HG03066 (cell line): ENCODE measurements around the gene SERTAD1.
"Not testable (repeated sequence)": the region's sequence is repeated elsewhere in the genome, so short reads cannot be mapped to it uniquely, and the experiment has no call there.

Experiments used
- ATAC-seq: cut with Tn5 transposase; IDR thresholded peaks from one replicate; pipeline ENCODE4 v1.9.1; 2021; ENCODE audit warnings: low read depth; ENCODE audit not compliant: unreplicated experiment

The SERTAD1 gene

GRCh38 chr19:40453151-40453735 lies 27.5 kb upstream of the SERTAD1 start:
- no peak for ATAC-seq

- no peak for ATAC-seq
Observed at GRCh38 chr19:40452016-40452415, 26.2 kb upstream of the SERTAD1 start.

DNA sequence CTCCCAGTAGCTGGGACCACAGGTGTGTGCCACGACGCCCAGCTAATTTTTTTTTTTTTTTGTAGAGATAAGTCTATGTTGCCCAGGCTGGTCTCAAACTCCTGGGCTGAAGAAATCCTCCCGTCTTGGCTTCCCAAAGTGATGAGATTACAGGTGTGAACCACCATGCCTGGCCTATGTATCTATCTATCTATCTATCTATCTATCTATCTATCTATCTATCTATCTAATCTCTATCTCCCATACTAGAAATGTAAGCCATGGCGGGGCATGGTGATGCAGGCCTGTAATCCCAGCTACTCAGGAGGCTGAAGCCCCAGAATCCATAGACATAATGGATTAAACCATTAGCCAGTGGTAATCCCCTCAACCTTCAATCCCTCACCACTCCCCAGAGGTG lies 24.9 kb upstream of the SERTAD1 start:
- no peak for ATAC-seq

DNA sequence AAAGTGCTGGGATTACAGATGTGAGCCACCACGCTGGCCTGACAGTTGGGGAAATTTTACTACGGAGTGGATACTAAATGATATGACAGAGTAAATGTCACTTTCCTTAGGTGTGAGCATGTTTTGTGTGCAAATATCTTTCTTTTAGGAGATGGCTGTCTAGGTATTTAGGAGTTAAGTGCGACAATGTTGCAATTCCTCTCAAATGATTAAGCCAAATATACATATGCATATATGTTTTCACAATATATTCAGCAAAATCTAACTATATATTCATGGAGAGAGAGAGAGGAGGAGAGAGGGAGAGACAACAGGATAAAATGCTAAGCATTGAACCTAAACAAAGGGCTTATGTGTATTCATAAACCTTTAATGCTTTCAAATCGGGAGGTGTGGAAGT lies 23.7 kb upstream of the SERTAD1 start:
- no peak for ATAC-seq

DNA sequence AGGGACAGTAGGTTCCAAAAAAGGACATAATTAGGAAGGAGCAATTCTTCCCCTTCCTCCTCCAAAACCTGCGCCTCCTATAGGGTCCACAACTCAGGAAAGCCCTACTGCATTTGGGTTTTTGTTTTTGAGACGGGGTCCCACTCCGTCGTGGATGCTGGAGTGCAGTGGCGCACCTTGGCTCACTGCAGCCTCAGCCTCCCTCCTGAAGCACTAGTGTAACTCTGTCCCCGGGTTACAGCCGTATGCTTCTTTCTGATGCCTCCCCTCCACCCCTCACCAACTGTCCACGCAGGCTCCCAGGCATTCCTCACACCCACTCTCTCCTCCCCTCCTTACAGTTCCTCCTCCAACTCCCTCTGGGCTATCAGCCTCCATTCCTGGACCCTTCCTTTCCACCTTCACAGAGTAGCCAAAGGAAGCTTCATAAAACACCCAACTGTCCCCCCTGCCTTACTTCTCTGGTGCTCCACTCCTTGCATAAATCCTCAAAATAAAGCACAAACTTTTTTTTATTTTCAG lies 20.5 kb upstream of the SERTAD1 start:
- no peak for ATAC-seq

GRCh38 chr19:40445780-40446262 lies 20.0 kb upstream of the SERTAD1 start:
- no peak for ATAC-seq

- no peak for ATAC-seq
Observed at GRCh38 chr19:40444825-40445312, 19.1 kb upstream of the SERTAD1 start.

- peak; percentile 55 for ATAC-seq
Observed at GRCh38 chr19:40444000-40444824, 18.4 kb upstream of the SERTAD1 start, which contains the start of gene SERTAD3. TSS of gene SERTAD3 (minus strand) at chr19:40444335. CDS start at chr19:40442080, 2,255 bp downstream.

DNA sequence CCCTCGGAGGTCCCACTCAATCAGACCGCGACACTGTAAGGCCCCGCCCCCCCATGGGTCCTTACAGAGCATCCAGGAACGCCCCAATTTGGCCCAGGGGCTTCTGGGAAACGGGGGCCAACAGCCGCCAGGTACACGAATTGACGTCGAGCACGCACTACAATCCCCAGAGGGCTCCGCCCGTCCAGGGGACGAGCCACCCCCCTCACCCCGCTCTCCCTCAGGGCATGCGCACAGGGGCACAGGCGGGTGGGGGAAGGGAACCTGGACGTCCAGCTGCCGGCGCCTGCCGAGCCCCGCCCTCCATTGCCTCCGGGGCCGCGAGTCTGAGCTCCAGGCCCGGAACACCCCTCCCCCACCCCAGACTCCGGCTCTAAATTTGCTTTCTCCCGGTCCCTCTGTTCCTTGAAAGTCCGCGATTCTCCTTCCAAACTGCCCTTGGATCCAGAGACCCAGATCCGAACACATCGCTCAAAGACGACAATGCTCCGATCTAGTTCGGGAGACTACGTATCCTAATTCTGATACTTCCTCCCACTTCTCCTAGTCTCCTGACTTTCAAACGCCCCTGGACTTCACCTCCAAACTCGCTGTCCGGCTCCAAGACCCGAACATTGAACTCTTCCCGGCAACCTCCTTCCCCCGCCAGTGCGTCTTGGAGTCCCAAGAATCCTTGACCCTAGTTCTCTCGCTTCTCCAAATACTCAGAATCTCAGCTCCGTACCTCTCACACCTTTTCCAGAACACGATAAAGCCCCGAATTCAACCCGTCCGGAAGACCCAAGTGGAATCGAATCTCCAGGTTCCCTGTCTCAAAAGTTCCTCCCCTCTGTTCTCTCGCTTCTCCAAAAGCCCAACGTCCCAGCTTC lies 17.6 kb upstream of the SERTAD1 start:
- peak; percentile 66 for ATAC-seq

GRCh38 chr19:40442328-40443130 lies 16.7 kb upstream of the SERTAD1 start:
- ATAC-seq: no peak

GRCh38 chr19:40441719-40442253 lies 16.0 kb upstream of the SERTAD1 start:
- no peak for ATAC-seq

GRCh38 chr19:40438284-40438683 lies 12.5 kb upstream of the SERTAD1 start:
- ATAC-seq: no peak

GRCh38 chr19:40433391-40434216 lies 7.8 kb upstream of the SERTAD1 start:
- no peak for ATAC-seq

- ATAC-seq: not testable (repeated sequence)
Observed at GRCh38 chr19:40432760-40433159, 7.0 kb upstream of the SERTAD1 start.

GRCh38 chr19:40431698-40432097 lies 5.9 kb upstream of the SERTAD1 start:
- no peak for ATAC-seq

DNA sequence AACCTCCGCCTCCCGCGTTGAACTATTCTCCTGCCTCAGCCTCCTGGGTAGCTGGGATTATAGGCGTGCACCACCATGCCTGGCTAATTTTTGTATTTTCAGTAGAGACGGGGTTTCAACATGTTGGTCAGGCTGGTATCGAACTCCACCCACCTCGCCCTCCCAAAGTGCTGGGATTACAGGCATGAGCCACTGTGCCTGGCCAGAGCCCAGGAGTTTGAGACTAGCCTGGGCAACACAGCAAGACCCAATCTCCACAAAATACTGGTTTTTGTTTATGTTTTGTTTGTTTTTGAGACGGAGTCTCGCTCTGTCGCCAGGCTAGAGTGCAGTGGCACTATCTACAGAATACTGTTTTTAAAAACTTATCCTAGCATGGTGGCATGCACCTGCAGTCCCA lies 4.5 kb upstream of the SERTAD1 start:
- ATAC-seq: not testable (repeated sequence)

GRCh38 chr19:40428197-40428596 lies 2.4 kb upstream of the SERTAD1 start:
- ATAC-seq: not testable (repeated sequence)

DNA sequence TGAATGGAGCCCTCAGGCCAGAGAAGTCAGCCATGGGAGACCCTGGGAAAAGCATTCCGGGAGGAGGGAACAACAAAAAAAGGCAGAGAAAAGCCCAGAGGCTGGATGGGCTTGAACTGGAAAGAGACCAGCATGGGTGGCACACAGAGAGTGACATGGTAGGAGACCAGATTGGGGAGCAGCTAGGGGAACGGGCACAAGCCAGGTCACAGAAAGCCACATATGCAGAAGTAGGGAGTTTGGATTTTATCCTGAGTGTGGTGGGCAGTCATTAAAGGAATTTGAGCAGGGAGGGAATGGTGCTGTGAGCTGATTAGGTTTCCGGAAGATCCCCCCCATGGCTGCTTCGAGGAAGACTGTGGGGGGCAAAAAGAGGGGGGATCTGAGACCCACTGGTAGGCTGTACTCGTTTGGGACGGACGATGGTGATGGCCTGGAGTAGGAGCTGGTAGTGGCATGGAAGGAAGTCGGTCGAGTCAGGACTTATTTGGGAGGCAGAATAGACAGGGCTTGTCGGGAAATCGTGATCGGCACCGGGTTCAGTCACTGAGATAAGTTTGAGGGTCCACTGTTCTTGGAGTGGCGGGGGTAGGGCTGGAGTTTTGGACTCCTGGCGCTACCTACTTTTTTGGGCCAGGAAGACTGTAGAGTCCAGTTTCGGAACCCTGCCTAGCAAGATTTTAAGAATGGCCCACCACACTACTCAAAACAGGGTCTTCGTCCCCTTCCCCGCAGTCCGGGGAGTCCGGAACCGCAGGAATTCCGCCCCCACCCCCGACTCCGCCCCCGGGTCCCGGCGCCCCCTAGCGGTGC lies 949 bp downstream of the SERTAD1 start:
- ATAC-seq: peak; percentile 10
